A549 (cell line): ENCODE measurements around the gene CEACAM16. TPM values are rescaled to one million over a fixed set of nuclear protein-coding genes. Genes with fewer than 3 reads are reported as not detected.

ENCODE experiments used
- ATAC-seq, 2 experiments: fragments of 200-7000 bp in 1 of 2; fragments of >200 bp in 1 of 2; cut with Nextera tagmentation in 1 of 2; cut with Tn5 transposase in 1 of 2; 3 replicates each; pipeline versions ENCODE4 v1.8.0 to v1.9.1; 2018 to 2020; ENCODE audit warnings: mild to moderate bottlenecking in 1 of 2, moderate library complexity in 1 of 2
- CTCF ChIA-PET: fragments of 300-600 bp; sonication (Branson Sonifier 250); formaldehyde crosslinking; extraction: SDS; loops from one replicate; lab custom pipeline; 2021; ENCODE audit warnings: antibody characterized with exemption, inconsistent platforms; lab: Yijun Ruan, JAX
- POLR2A ChIA-PET: fragments of 350-600 bp; formaldehyde crosslinking; extraction: SDS; loops from one replicate; lab custom pipeline; 2021; ENCODE audit warnings: antibody characterized with exemption, inconsistent platforms; lab: Yijun Ruan, JAX
- DNase-seq, 2 experiments: peaks; one replicate each; pipeline versions ENCODE4 v3.0.0 to v3.0.0-alpha.2; 2011 to 2016; ENCODE audit warnings: low read depth in 1 of 2, low spot score in 1 of 2
- FAIRE-seq: peaks from 2 replicates; lab custom pipeline; 2011; peaks lifted over from hg19 to GRCh38; lab: Jason Lieb, UNC
- H3K27ac ChIP-seq, 2 experiments: fragments of >200 bp; sonication (Bioruptor Twin); formaldehyde crosslinking; 3 replicates each; pipeline ENCODE4 v1.5.1; 2016 to 2017
- H3K4me1 ChIP-seq: fragments of >200 bp; sonication (Bioruptor Twin); formaldehyde crosslinking; 3 replicates; pipeline ENCODE4 v1.6.1; 2016
- H3K4me2 ChIP-seq: fragments of >200 bp; sonication (Bioruptor Twin); formaldehyde crosslinking; 3 replicates; pipeline ENCODE4 v1.6.1; 2016
- H3K4me3 ChIP-seq: fragments of >200 bp; sonication (Bioruptor Twin); formaldehyde crosslinking; 3 replicates; pipeline ENCODE4 v1.5.1; 2016
- H3K9me3 ChIP-seq: fragments of >200 bp; sonication (Bioruptor Twin); formaldehyde crosslinking; 3 replicates; pipeline ENCODE4 v1.6.1; 2016
- BHLHE40 ChIP-seq: IDR thresholded peaks from 2 replicates; pipeline ENCODE4 v1.6.1; 2012; ENCODE audit warnings: low read depth, low read length, inconsistent platforms
- CBX2 ChIP-seq: fragments of 200-600 bp; sonication (generic); IDR thresholded peaks from 2 replicates; pipeline ENCODE4 v1.6.1; 2016; ENCODE audit warnings: low read depth, mild to moderate bottlenecking, borderline replicate concordance
- CBX8 ChIP-seq: fragments of 200-600 bp; sonication (generic); IDR thresholded peaks from 2 replicates; pipeline ENCODE4 v1.6.1; 2016
- CEBPB ChIP-seq, 2 experiments: fragments of >200 bp in 1 of 2; sonication (Bioruptor Twin) in 1 of 2; formaldehyde crosslinking in 1 of 2; IDR thresholded peaks; 2 replicates each; pipeline ENCODE4 v1.6.1; 2012 to 2016
- E2F6 ChIP-seq: IDR thresholded peaks from 2 replicates; pipeline ENCODE4 v1.6.1; 2012; ENCODE audit warnings: low read depth, borderline replicate concordance
- EHF ChIP-seq: fragments of 250-450 bp; sonication (Bioruptor Pico); IDR thresholded peaks from 2 replicates; pipeline ENCODE4 v1.5.0; 2020; ENCODE audit warnings: mild to moderate bottlenecking
- ELK1 ChIP-seq: fragments of 150-350 bp; IDR thresholded peaks from 2 replicates; pipeline ENCODE4 v1.6.1; 2014; ENCODE audit warnings: low read depth, mild to moderate bottlenecking, low read length
- EP300 ChIP-seq, 2 experiments: fragments of >200 bp; sonication (Bioruptor Twin); formaldehyde crosslinking; IDR thresholded peaks; 2 replicates in 1 of 2; 3 replicates in 1 of 2; pipeline ENCODE4 v1.6.1; 2016 to 2017
- FOSB ChIP-seq: fragments of 250-450 bp; sonication (Bioruptor Pico); IDR thresholded peaks from 2 replicates; pipeline ENCODE4 v1.5.0; 2020; ENCODE audit warnings: mild to moderate bottlenecking, moderate library complexity
- FOSL2 ChIP-seq, 2 experiments: fragments of 450-650 bp in 1 of 2; fragments of >200 bp in 1 of 2; sonication (Bioruptor Twin) in 1 of 2; formaldehyde crosslinking; IDR thresholded peaks; 2 replicates each; pipeline versions ENCODE4 v1.5.0 to v1.6.1; 2016 to 2020; ENCODE audit warnings: mild to moderate bottlenecking in 1 of 2, moderate library complexity in 1 of 2
- FOXS1 ChIP-seq: fragments of 250-450 bp; sonication (Bioruptor Pico); IDR thresholded peaks from 2 replicates; pipeline ENCODE4 v1.5.0; 2020; ENCODE audit warnings: mild to moderate bottlenecking, moderate library complexity
- GATA3 ChIP-seq: IDR thresholded peaks from 2 replicates; pipeline ENCODE4 v1.6.1; 2012; ENCODE audit warnings: borderline replicate concordance
- HDAC2 ChIP-seq: fragments of 200-600 bp; sonication (generic); IDR thresholded peaks from 2 replicates; pipeline ENCODE4 v1.6.1; 2016
- HOXB5 ChIP-seq: fragments of 250-450 bp; sonication (Bioruptor Pico); IDR thresholded peaks from 2 replicates; pipeline ENCODE4 v1.5.0; 2020; ENCODE audit warnings: mild to moderate bottlenecking, moderate library complexity
- JUN ChIP-seq, 2 experiments: fragments of >200 bp; sonication (Bioruptor Twin); formaldehyde crosslinking; IDR thresholded peaks; 2 replicates in 1 of 2; 3 replicates in 1 of 2; pipeline ENCODE4 v1.6.1; 2016 to 2017
- MAFK ChIP-seq: fragments of 450-650 bp; IDR thresholded peaks from 2 replicates; pipeline ENCODE4 v1.6.1; 2014; ENCODE audit not compliant: partially characterized antibody
- MAX ChIP-seq: IDR thresholded peaks from 2 replicates; pipeline ENCODE4 v1.6.1; 2012
- NFE2L2 ChIP-seq: fragments of 150-350 bp; conservative IDR thresholded peaks from 2 replicates; pipeline ENCODE4 v1.6.1; 2014; ENCODE audit warnings: low read length
- NR3C1 ChIP-seq: fragments of >200 bp; sonication (Bioruptor Twin); formaldehyde crosslinking; IDR thresholded peaks from 3 replicates; pipeline ENCODE4 v1.6.1; 2017
- POLR2AphosphoS2 ChIP-seq: conservative IDR thresholded peaks from 2 replicates; pipeline ENCODE4 v1.6.1; 2012; ENCODE audit warnings: low read length, improper control_type of control experiment, inconsistent platforms
- RARB ChIP-seq: fragments of 250-450 bp; sonication (Bioruptor Pico); IDR thresholded peaks from 2 replicates; pipeline ENCODE4 v1.8.0; 2021; ENCODE audit warnings: mild to moderate bottlenecking, moderate library complexity
- RCOR1 ChIP-seq: fragments of 150-350 bp; IDR thresholded peaks from 2 replicates; pipeline ENCODE4 v1.6.1; 2014; ENCODE audit warnings: antibody characterized with exemption, low read length, low read depth
- SREBF2 ChIP-seq: fragments of 450-650 bp; IDR thresholded peaks from 2 replicates; pipeline ENCODE4 v1.6.1; 2014; ENCODE audit warnings: mild to moderate bottlenecking, moderate library complexity
- ZFP36 ChIP-seq: fragments of 450-650 bp; IDR thresholded peaks from 2 replicates; pipeline ENCODE4 v1.6.1; 2014; ENCODE audit warnings: borderline replicate concordance; ENCODE audit not compliant: partially characterized antibody
- WGBS: methylation state at CpG from one replicate; pipeline ENCODE4 v1.1.6; 2017; ENCODE audit errors: missing lambda C conversion rate; 5-methylcytosine and 5-hydroxymethylcytosine counted together
- polyA minus RNA-seq: library from RNA; depleted of rRNA, polyadenylated mRNA; stranded (reverse); fragments of >200 nt; gene quantifications from 2 replicates; pipeline ENCODE4 v1.2.3, GENCODE V29; 2011; rRNA and poly(A)+ RNA removed
- polyA plus RNA-seq, 4 experiments: library from polyadenylated mRNA; depleted of rRNA in 3 of 4; stranded (reverse); fragments of >200 nt; fragmentation: RNase III in 1 of 4; extraction: RNeasy Plus Mini Kit Qiagen cat#74134 plus additional on column Dnase treatment in 1 of 4; gene quantifications; 2 replicates in 3 of 4; 3 replicates in 1 of 4; pipeline ENCODE4 v1.2.3, GENCODE V29; 2011 to 2017
- TF ChIP-seq, protein P1 (sequence below): fragments of 250-450 bp; sonication (Bioruptor Pico); IDR thresholded peaks from 2 replicates; pipeline ENCODE4 v1.5.0; 2020; ENCODE audit warnings: low read depth, mild to moderate bottlenecking, moderate library complexity
- TF ChIP-seq, protein P2 (sequence below): IDR thresholded peaks from 2 replicates; pipeline ENCODE4 v1.6.1; 2012

Gene CEACAM16
- not detected in 2 replicates for polyA plus RNA-seq (2011; rRNA removed)
- 0.03 TPM in 1 of 2 replicates, not detected in the other for polyA plus RNA-seq (2012; cell fraction: cytosol; rRNA removed)
- 0.34 and 0.50 TPM in 2 replicates for polyA plus RNA-seq (2012; cell fraction: nucleus; rRNA removed)
- polyA plus RNA-seq (2017; fragmentation: RNase III; extraction: RNeasy Plus Mini Kit Qiagen cat#74134 plus additional on column Dnase treatment): 0.08 to 0.11 TPM in 2 of 3 replicates, not detected in the other
- polyA minus RNA-seq: 0.34 and 0.58 TPM in 2 replicates

- FAIRE-seq: no peak
- WGBS: 81% methylated on average over 13 of the region's 13 CpGs
Measured at GRCh38 chr19:44698492-44699201, at the start of gene CEACAM16. Gene CEACAM16, plus strand, starts transcription at chr19:44699151. Its CDS starts 2,306 bp downstream, at chr19:44701457.

DNA sequence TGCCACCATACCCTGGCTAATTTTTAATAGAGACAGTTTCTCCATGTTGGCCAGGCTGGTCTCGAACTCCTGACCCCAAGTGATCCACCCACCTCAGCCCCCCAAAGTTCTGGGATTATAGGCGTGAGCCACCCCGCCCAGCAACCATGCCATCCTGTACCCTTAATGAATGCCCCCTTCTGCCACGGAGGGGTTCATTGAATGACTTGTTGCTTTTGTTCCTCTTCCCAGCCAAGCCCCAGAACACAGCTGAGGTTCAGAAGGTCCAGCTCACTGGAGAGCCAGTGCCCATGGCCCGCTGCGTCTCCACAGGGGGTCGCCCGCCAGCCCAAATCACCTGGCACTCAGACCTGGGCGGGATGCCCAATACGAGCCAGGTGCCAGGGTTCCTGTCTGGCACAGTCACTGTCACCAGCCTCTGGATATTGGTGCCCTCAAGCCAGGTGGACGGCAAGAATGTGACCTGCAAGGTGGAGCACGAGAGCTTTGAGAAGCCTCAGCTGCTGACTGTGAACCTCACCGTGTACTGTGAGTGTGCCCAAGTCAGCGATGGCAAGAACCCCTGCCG, 49.3 kb upstream of the CEACAM16 start:
- ChIA-PET POLR2A (interaction anchor here (0.8 kb wide), 1 partner anchor 45 kb away, joined by 3 read pairs; no protein-coding TSS in a partner anchor), CTCF (interaction anchor here (0.7 to 5.5 kb wide), 13 partner anchors 9 to 448 kb away, joined by 3 to 18 read pairs (median 5); no protein-coding TSS in a partner anchor)
- peak overlapping the region in 1 of 2 experiments; percentile 27; a peak in 1 of 6 replicates for H3K27ac ChIP-seq
- WGBS: 92% methylated on average over 15 of the region's 15 CpGs
- FAIRE-seq (no peak), DNase-seq (no peak), ATAC-seq (no peak)
- no peak for TF ChIP-seq E2F6
- TF ChIP-seq ELK1: no peak
- no peak for TF ChIP-seq RARB (CRISPR knock-in tag)
- no peak for TF ChIP-seq EHF (CRISPR knock-in tag)
- TF ChIP-seq NFE2L2: no peak
- no peak for TF ChIP-seq FOSL2 (IDR thresholded peaks at IDR 0.05)
- no peak for TF ChIP-seq FOSL2 (CRISPR knock-in tag; IDR thresholded peaks at IDR 0.05)
- no peak for TF ChIP-seq FOXS1 (CRISPR knock-in tag)
- TF ChIP-seq POLR2AphosphoS2: no peak
- no peak for TF ChIP-seq CBX8
- no peak for TF ChIP-seq MAX
- TF ChIP-seq EP300 (IDR thresholded peaks at IDR 0.05): no peak
- TF ChIP-seq BHLHE40: no peak
- TF ChIP-seq, protein P1, sequence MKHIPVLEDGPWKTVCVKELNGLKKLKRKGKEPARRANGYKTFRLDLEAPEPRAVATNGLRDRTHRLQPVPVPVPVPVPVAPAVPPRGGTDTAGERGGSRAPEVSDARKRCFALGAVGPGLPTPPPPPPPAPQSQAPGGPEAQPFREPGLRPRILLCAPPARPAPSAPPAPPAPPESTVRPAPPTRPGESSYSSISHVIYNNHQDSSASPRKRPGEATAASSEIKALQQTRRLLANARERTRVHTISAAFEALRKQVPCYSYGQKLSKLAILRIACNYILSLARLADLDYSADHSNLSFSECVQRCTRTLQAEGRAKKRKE (CRISPR knock-in tag): no peak
- no peak for TF ChIP-seq CBX2
- TF ChIP-seq JUN (IDR thresholded peaks at IDR 0.05): no peak
- TF ChIP-seq, protein P2, sequence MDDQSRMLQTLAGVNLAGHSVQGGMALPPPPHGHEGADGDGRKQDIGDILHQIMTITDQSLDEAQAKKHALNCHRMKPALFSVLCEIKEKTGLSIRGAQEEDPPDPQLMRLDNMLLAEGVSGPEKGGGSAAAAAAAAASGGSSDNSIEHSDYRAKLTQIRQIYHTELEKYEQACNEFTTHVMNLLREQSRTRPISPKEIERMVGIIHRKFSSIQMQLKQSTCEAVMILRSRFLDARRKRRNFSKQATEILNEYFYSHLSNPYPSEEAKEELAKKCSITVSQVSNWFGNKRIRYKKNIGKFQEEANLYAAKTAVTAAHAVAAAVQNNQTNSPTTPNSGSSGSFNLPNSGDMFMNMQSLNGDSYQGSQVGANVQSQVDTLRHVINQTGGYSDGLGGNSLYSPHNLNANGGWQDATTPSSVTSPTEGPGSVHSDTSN: no peak
- no peak for TF ChIP-seq MAFK
- TF ChIP-seq ZFP36: no peak
- no peak for TF ChIP-seq HOXB5 (CRISPR knock-in tag)
- no peak overlapping the region for H3K4me2 ChIP-seq
- peaks cover 55% of the 10 kb centered on the region for H3K4me1 ChIP-seq
- no peaks in the 10 kb centered on the region for H3K9me3 ChIP-seq
- H3K4me3 ChIP-seq: no peak overlapping the region

More at GRCh38 chr19:44698492-44699201, at the start of gene CEACAM16:
- H3K27ac ChIP-seq: peak within 1 kb of the TSS; percentile 87 to 92
- TF ChIP-seq SREBF2 (no peak), HDAC2 (no peak), RARB (CRISPR knock-in tag) (no peak), FOSB (CRISPR knock-in tag) (no peak), GATA3 (no peak), CEBPB (IDR thresholded peaks at IDR 0.05) (no peak), RCOR1 (no peak), NR3C1 (no peak)
- ATAC-seq (no peak), DNase-seq (no peak)
- ChIA-PET CTCF (interaction anchor here (1.0 to 31.4 kb wide), 4 partner anchors 1 to 147 kb away, joined by 3 to 694 read pairs (median 350); partner anchors contain the start of genes CEACAM16 and NECTIN2), POLR2A (no interaction called here)
- no peaks in the 10 kb centered on the region for H3K9me3 ChIP-seq
- H3K4me2 ChIP-seq: no peak within 1 kb of the TSS
- H3K4me3 ChIP-seq: no peak within 1 kb of the TSS
- H3K4me1 ChIP-seq: peaks cover 30% of the 10 kb centered on the region
